Uterus (tissue), 4 donors: ENCODE measurements around the gene THRB. TPM values are rescaled to one million over a fixed set of nuclear protein-coding genes. Genes with fewer than 3 reads are reported as not detected.

Experiments
- DNase-seq, 2 donors: peaks; one replicate each; pipeline ENCODE4 v3.0.0-alpha.2; 2019 to 2020
- H3K27ac ChIP-seq, 2 donors: fragments of 200-600 bp; sonication (generic); 1 replicate in 1 of 2; 2 replicates in 1 of 2; pipeline ENCODE4 v1.5.1; 2016 to 2018
- H3K27me3 ChIP-seq, 2 donors: fragments of 200-600 bp; sonication (generic); one replicate each; pipeline ENCODE4 v1.5.1; 2018 to 2019; ENCODE audit warnings: control low read depth in 1 of 2
- H3K36me3 ChIP-seq, 2 donors: fragments of 200-600 bp; sonication (generic); one replicate each; pipeline ENCODE4 v1.5.1; 2019; ENCODE audit warnings: control low read depth in 1 of 2
- H3K4me1 ChIP-seq, 2 donors: fragments of 200-600 bp; sonication (generic); one replicate each; pipeline ENCODE4 v1.5.1; 2018 to 2019; ENCODE audit warnings: control low read depth in 1 of 2
- H3K4me3 ChIP-seq, 2 donors: fragments of 200-600 bp; sonication (generic); 1 replicate in 1 of 2; 2 replicates in 1 of 2; pipeline ENCODE4 v1.5.1; 2018 to 2019; ENCODE audit warnings: mild to moderate bottlenecking in 1 of 2
- H3K9me3 ChIP-seq, 2 donors: fragments of 200-600 bp; sonication (generic); one replicate each; pipeline ENCODE4 v1.5.1; 2019; ENCODE audit warnings: control low read depth in 1 of 2
- POLR2A ChIP-seq, 2 donors: fragments of 450-650 bp; IDR thresholded peaks; one replicate each; pipeline ENCODE4 v1.6.1; 2016; ENCODE audit warnings: antibody characterized with exemption in 2 of 2, mild to moderate bottlenecking in 1 of 2, moderate library complexity in 1 of 2
- intact Hi-C: fragments of 100-400 bp; cut with DNase I; formaldehyde crosslinking; loops from one replicate; pipeline ENCODE4 v1.15.1; 2023; ENCODE audit warnings: low total_unique reads
- total RNA-seq, 4 donors: library from RNA; depleted of rRNA in 3 of 4; stranded (reverse); fragments of >200 nt in 3 of 4; gene quantifications; one replicate each; pipeline versions ENCODE4 v1.1.0 to v1.2.4, GENCODE V29; 2014 to 2023
- TF ChIP-seq, protein P1 (sequence below), 4 experiments: fragments of 200-600 bp in 2 of 4; fragments of 450-650 bp in 2 of 4; sonication (generic) in 2 of 4; IDR thresholded peaks; one replicate each; pipeline ENCODE4 v1.5.1; 2016 to 2019; ENCODE audit warnings: antibody characterized with exemption in 4 of 4, mild to moderate bottlenecking in 2 of 4, moderate library complexity in 1 of 4
- donor health status: DM: yes; HTN: yes; CAD: no.

Gene THRB
- total RNA-seq, 4 donors from 2014 or later = 4.6 to 38.2 (median 17.3) TPM

DNA sequence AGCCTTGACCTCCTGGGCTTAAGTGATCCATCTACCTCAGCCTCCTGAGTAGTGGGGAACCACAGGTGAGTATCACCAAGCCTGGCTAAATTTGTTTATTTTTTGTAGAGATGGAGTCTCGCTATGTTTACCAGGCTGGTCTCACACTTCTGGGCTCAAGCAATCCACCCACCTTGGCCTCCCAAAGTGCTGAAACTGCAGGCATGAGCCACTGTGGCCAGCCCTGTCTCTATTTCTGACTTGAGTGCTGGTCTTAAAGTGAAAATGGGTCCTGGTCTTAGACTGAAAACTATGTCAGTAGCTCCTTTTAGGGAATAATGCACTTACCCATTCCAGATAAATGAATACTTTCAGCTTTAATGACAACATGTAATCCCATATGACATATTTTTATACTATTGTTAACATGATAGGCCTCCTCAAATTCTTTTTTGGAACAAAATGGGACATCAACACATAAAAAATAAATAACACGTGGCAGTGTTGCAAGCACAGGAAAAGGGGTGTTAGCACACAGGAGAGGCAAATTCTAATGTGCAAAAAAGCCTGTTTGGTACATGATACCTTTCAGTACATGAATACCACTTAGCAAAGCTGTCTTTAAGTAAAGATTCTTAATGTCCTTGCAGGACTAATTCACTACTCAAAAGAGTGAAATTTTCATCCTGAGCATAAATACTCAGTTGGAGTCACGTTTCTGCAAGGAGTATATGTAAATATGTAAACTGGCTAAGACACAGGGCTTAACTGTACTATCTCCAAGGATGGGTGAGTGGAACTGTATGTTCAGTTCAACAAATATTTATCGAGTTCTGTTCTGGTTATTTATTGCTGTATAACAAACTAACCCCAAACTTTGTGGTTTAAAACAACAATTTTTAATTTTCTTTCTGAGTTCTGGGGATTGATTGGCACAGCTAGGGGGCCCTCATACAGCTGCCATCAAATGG is 354.9 kb downstream of the THRB start:
- Histone ChIP-seq H3K27me3 (no peaks in the 10 kb centered on the region), H3K36me3 (no peaks in the 10 kb centered on the region), H3K4me1 (peaks cover 0 to 5% of the 10 kb centered on the region in 2 donors), H3K9me3 (no peaks in the 10 kb centered on the region), H3K4me3 (no peak overlapping the region), H3K27ac (peak overlapping the region; percentile 46 to 59)
- DNase-seq = no peak
- intact Hi-C loops = no loop called here
- TF ChIP-seq POLR2A (IDR thresholded peaks at IDR 0.05) = no peak
- TF ChIP-seq, protein P1, sequence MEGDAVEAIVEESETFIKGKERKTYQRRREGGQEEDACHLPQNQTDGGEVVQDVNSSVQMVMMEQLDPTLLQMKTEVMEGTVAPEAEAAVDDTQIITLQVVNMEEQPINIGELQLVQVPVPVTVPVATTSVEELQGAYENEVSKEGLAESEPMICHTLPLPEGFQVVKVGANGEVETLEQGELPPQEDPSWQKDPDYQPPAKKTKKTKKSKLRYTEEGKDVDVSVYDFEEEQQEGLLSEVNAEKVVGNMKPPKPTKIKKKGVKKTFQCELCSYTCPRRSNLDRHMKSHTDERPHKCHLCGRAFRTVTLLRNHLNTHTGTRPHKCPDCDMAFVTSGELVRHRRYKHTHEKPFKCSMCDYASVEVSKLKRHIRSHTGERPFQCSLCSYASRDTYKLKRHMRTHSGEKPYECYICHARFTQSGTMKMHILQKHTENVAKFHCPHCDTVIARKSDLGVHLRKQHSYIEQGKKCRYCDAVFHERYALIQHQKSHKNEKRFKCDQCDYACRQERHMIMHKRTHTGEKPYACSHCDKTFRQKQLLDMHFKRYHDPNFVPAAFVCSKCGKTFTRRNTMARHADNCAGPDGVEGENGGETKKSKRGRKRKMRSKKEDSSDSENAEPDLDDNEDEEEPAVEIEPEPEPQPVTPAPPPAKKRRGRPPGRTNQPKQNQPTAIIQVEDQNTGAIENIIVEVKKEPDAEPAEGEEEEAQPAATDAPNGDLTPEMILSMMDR (IDR thresholded peaks at IDR 0.05) = no peak

DNA sequence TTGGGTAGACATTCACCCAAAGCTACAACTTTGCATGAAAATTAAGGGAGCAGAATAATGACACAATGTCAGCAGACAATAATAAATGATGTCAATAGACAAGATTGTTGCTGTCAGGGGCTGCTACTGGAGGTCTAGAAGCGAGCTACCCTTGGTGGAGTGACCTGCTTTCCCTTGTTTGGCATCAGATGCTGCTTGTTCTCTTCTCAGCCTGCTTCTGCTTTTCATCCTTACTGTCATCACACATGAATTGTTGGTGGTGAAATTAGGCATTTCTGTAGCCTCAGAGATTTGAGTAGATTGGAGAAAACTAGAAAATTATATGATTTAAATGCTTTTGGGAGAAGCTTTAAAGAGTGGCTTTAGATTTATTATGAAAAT is 355.8 kb downstream of the THRB start:
- Histone ChIP-seq H3K36me3 (no peaks in the 10 kb centered on the region), H3K4me3 (no peak overlapping the region), H3K27me3 (no peaks in the 10 kb centered on the region), H3K27ac (peak overlapping the region; percentile 46 to 59), H3K9me3 (no peaks in the 10 kb centered on the region), H3K4me1 (peaks cover 0 to 5% of the 10 kb centered on the region in 2 donors)
- intact Hi-C loops = no loop called here
- TF ChIP-seq POLR2A (IDR thresholded peaks at IDR 0.05) = no peak
- TF ChIP-seq, protein P1 (IDR thresholded peaks at IDR 0.05) = no peak
- DNase-seq = no peak

DNA sequence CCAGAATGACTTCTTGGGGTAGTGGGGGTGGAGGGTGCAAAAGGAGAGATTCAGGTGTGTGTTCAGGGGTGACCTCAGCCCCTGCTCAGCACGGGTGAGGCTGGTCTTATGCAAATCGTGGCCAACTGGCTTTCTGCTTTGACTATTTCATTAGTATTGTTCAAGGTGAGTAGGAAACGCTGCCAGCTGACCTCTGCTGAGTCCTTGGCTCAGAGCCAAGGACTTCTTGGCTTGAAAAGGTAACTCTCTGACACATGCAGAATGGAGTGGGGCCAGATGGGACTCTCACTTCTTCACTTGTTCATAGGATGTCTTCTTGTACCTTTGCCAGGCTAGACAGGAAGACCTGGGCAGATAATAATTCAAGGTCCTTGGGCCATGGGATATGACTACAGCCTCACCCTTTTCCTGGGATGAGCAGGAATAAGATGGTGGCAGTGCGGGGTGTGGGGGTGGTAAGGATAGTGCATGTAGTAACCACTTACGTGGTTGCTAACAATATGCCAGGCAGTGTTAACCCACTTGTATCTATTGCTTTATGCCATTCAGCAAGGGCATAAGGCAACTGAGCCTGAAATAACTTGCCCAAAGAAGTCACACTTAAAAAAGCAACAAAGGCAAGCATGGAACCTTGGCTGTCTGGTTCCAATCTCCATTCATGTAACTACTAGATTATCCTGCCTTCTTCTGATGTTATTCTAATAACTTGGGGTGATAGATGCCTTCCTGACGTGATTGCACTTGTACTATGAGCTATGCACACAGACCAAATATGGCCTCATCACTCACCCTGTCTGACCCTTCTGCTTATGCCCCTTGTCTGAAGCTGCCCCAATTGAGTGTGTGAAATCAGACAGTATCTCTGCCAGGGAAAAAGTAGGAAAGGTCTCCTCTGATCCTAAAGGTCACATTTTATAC is 356.4 kb downstream of the THRB start:
- H3K4me1 ChIP-seq = peaks cover 0 to 5% of the 10 kb centered on the region in 2 donors
- H3K27ac ChIP-seq = peak overlapping the region; percentile 46 to 59
- intact Hi-C loops = no loop called here

DNA sequence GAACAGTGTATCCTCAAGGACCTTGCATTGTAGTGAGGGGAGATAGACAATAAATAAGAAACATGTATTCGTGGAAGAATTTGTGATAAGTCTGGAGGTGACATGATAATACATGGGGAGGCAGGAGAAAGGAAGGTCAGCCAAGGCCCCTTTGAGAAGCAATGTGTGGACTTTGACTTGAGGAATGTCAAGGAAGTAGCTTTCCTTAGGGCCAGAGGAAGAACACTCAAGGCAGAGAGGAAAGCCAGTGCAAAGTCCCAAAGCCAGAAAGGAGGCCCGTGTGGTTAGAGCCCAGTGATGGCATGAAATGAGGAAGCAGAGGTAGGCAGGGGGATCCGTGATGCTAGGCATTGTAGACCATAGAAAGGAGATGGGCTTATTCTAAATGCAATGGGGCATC is 357.3 kb downstream of the THRB start:
- Histone ChIP-seq H3K27ac (peak overlapping the region in 1 of 2 donors; percentile 14), H3K4me1 (peaks cover 0 to 5% of the 10 kb centered on the region in 2 donors)

More for the DNA sequence above, 356.4 kb downstream of the THRB start:
- Histone ChIP-seq H3K27me3 (no peaks in the 10 kb centered on the region), H3K36me3 (no peaks in the 10 kb centered on the region), H3K9me3 (no peaks in the 10 kb centered on the region), H3K4me3 (no peak overlapping the region)
- no peak for DNase-seq
- TF ChIP-seq, protein P1 (IDR thresholded peaks at IDR 0.05) = no peak
- no peak for TF ChIP-seq POLR2A (IDR thresholded peaks at IDR 0.05)

More for the DNA sequence above, 357.3 kb downstream of the THRB start:
- no peaks in the 10 kb centered on the region for H3K9me3 ChIP-seq
- H3K27me3 ChIP-seq = no peaks in the 10 kb centered on the region
- no peak for TF ChIP-seq POLR2A (IDR thresholded peaks at IDR 0.05)
- TF ChIP-seq, protein P1 (IDR thresholded peaks at IDR 0.05) = no peak
- no peak overlapping the region for H3K4me3 ChIP-seq
- intact Hi-C loops = no loop called here
- no peak for DNase-seq
- H3K36me3 ChIP-seq = no peaks in the 10 kb centered on the region
